HepG2 (cell line): ENCODE measurements around the gene PRKCZ. TPM values are rescaled to one million over a fixed set of nuclear protein-coding genes. Genes with fewer than 3 reads are reported as not detected.

Source experiments
- ATAC-seq: fragments of 200-7000 bp; cut with Tn5 transposase; 3 replicates; pipeline ENCODE4 v1.9.1; 2020; ENCODE audit warnings: mild to moderate bottlenecking, moderate library complexity
- BruUV-seq: library from RNA; stranded (reverse); fragments of 400-500 nt; replicated peaks from 2 replicates; lab custom pipeline; 2021; lab: Mats Ljungman, UMichigan
- CTCF ChIA-PET: fragments of 300-600 bp; formaldehyde crosslinking; extraction: SDS; loops from one replicate; lab custom pipeline; 2021; ENCODE audit warnings: low total read pairs, inconsistent platforms, low intra/inter-chr PET ratio; lab: Yijun Ruan, JAX
- POLR2A ChIA-PET: fragments of 350-600 bp; sonication (Branson Sonifier 250); formaldehyde crosslinking; loops from one replicate; lab custom pipeline; 2020; ENCODE audit warnings: antibody characterized with exemption, inconsistent platforms; lab: Yijun Ruan, JAX
- DNase-seq: peaks from one replicate; pipeline ENCODE4 v3.0.0-alpha.2; 2015; ENCODE audit warnings: low spot score
- FAIRE-seq: peaks from 3 replicates; lab custom pipeline; 2011; peaks lifted over from hg19 to GRCh38; lab: Jason Lieb, UNC
- H2AFZ ChIP-seq: one replicate; pipeline ENCODE4 v1.6.1; 2011; ENCODE audit warnings: low read length, inconsistent platforms
- H3K27ac ChIP-seq: fragments of 300-600 bp; 3 replicates; pipeline ENCODE4 v1.8.0; 2011; ENCODE audit warnings: mixed run types, mild to moderate bottlenecking, mixed read lengths, low read length, inconsistent platforms; ENCODE audit not compliant: insufficient read depth; ENCODE audit errors: extremely low read length
- H3K27me3 ChIP-seq, 2 experiments: fragments of 200-600 bp in 1 of 2; 2 replicates in 1 of 2; 3 replicates in 1 of 2; pipeline versions ENCODE4 v1.6.0 to v1.8.0; 2011; ENCODE audit warnings: low read length in 2 of 2, mild to moderate bottlenecking in 2 of 2, moderate library complexity in 2 of 2, inconsistent platforms in 1 of 2; ENCODE audit not compliant: insufficient read depth in 2 of 2, control insufficient read depth in 1 of 2
- H3K36me3 ChIP-seq, 2 experiments: fragments of 200-600 bp in 1 of 2; replicated peaks in 1 of 2; 2 replicates in 1 of 2; 3 replicates in 1 of 2; pipeline versions ENCODE4 v1.5.1 to v1.8.0; 2011; ENCODE audit warnings: low read length in 2 of 2, inconsistent platforms in 1 of 2; ENCODE audit not compliant: insufficient read depth in 2 of 2, control insufficient read depth in 1 of 2
- H3K4me1 ChIP-seq: 2 replicates; pipeline ENCODE4 v1.5.1; 2012; ENCODE audit warnings: low read length, inconsistent platforms; ENCODE audit not compliant: insufficient read depth
- H3K4me2 ChIP-seq: 2 replicates; pipeline ENCODE4 v1.6.0; 2011; ENCODE audit warnings: low read depth, low read length, inconsistent platforms
- H3K4me3 ChIP-seq, 3 experiments: fragments of 200-600 bp in 1 of 3; sonication (generic), shearing (Covaris generic) in 1 of 3; replicated peaks in 1 of 3; 2 replicates each; pipeline ENCODE4 v1.5.1; 2011 to 2016; ENCODE audit warnings: low read length in 3 of 3, inconsistent platforms in 2 of 3, low read depth in 2 of 3, mild to moderate bottlenecking in 2 of 3, control low read depth in 1 of 3, mixed read lengths in 1 of 3; ENCODE audit not compliant: insufficient read depth in 1 of 3
- H3K79me2 ChIP-seq: one replicate; pipeline ENCODE4 v1.6.1; 2011; ENCODE audit warnings: low read length, inconsistent platforms; ENCODE audit not compliant: insufficient read depth
- H3K9ac ChIP-seq: 2 replicates; pipeline ENCODE4 v1.6.0; 2011; ENCODE audit warnings: mild to moderate bottlenecking, low read depth, low read length, inconsistent platforms; ENCODE audit not compliant: insufficient read depth
- H3K9me3 ChIP-seq: 2 replicates; pipeline ENCODE4 v1.5.1; 2012; ENCODE audit warnings: mild to moderate bottlenecking, low read length
- H4K20me1 ChIP-seq: 2 replicates; pipeline ENCODE4 v1.6.0; 2011; ENCODE audit warnings: inconsistent platforms, mild to moderate bottlenecking, low read length, moderate library complexity; ENCODE audit not compliant: insufficient read depth
- KDM5A ChIP-seq: fragments of 200-600 bp; sonication (generic); IDR thresholded peaks from 2 replicates; pipeline ENCODE4 v1.7.0; 2018; ENCODE audit warnings: antibody characterized with exemption, mild to moderate bottlenecking, low read length, borderline replicate concordance
- MAFG ChIP-seq: sonication (generic); formaldehyde crosslinking; IDR thresholded peaks from 2 replicates; pipeline ENCODE4 v1.5.1; 2020; ENCODE audit warnings: mild to moderate bottlenecking, missing genetic modification reagents
- RAD51 ChIP-seq: fragments of 450-650 bp; IDR thresholded peaks from 2 replicates; pipeline ENCODE4 v1.6.1; 2016; ENCODE audit warnings: borderline replicate concordance
- ZFP82 ChIP-seq: sonication (generic); formaldehyde crosslinking; IDR thresholded peaks from 2 replicates; pipeline ENCODE4 v1.5.1; 2020; ENCODE audit warnings: mild to moderate bottlenecking, missing genetic modification reagents, borderline replicate concordance
- ZNF10 ChIP-seq: sonication (generic); formaldehyde crosslinking; IDR thresholded peaks from 2 replicates; pipeline ENCODE4 v1.4.0; 2020; ENCODE audit warnings: mild to moderate bottlenecking, low read depth, missing genetic modification reagents, borderline replicate concordance
- ZNF329 ChIP-seq: sonication (generic); formaldehyde crosslinking; IDR thresholded peaks from 2 replicates; pipeline ENCODE4 v1.9.0; 2021; ENCODE audit warnings: low read depth, mild to moderate bottlenecking, missing genetic modification reagents
- ZNF354B ChIP-seq: sonication (generic); formaldehyde crosslinking; IDR thresholded peaks from 2 replicates; pipeline ENCODE4 v1.8.0; 2022; ENCODE audit warnings: mild to moderate bottlenecking, missing genetic modification reagents
- ZNF775 ChIP-seq: sonication (generic); formaldehyde crosslinking; IDR thresholded peaks from 2 replicates; pipeline ENCODE4 v1.4.0; 2020; ENCODE audit warnings: missing genetic modification reagents, mild to moderate bottlenecking, moderate library complexity, borderline replicate concordance
- ZNF816 ChIP-seq: sonication (generic); formaldehyde crosslinking; IDR thresholded peaks from 2 replicates; pipeline ENCODE4 v1.8.0; 2022; ENCODE audit warnings: missing genetic modification reagents, mild to moderate bottlenecking, borderline replicate concordance
- ZNF891 ChIP-seq: sonication (generic); formaldehyde crosslinking; IDR thresholded peaks from 2 replicates; pipeline ENCODE4 v1.5.0; 2020; ENCODE audit warnings: mild to moderate bottlenecking, missing genetic modification reagents
- WGBS: methylation state at CpG from one replicate; pipeline ENCODE4 v1.1.6; 2017; ENCODE audit warnings: low lambda C conversion rate; 5-methylcytosine and 5-hydroxymethylcytosine counted together
- in situ Hi-C: cut with HindIII; loops from 2 replicates; pipeline ENCODE4 v1.10.0; 2017; ENCODE audit warnings: low pct_unique_long_range_greater_than_20kb; ENCODE audit not compliant: extremely low pct_ligation_motif_present
- intact Hi-C: fragments of 100-400 bp; cut with micrococcal nuclease; formaldehyde crosslinking; loops from one replicate; pipeline ENCODE4 v1.10.0; 2022; ENCODE audit not compliant: unreplicated experiment
- polyA plus RNA-seq, 8 experiments: library from polyadenylated mRNA; depleted of rRNA in 3 of 8; stranded (reverse) in 7 of 8; unstranded in 1 of 8; fragments of >200 nt; fragmentation: Illumina TruSeq in 4 of 8; extraction: Trizol in 4 of 8; gene quantifications; 2 replicates each; pipeline versions ENCODE4 v1.2.1 to v1.2.3, GENCODE V29; 2011 to 2016; ENCODE audit warnings: low read depth in 4 of 8, missing spikeins in 1 of 8, mixed read lengths in 1 of 8; ENCODE audit not compliant: insufficient read depth in 1 of 8
- total RNA-seq, 5 experiments: library from RNA; depleted of rRNA; stranded (reverse); fragments of >200 nt; fragmentation: Illumina TruSeq; extraction: Trizol; gene quantifications; 2 replicates each; pipeline ENCODE4 v1.2.3, GENCODE V29; 2016; ENCODE audit warnings: low read depth in 1 of 5
- TF ChIP-seq, protein P1 (sequence below): sonication (generic); formaldehyde crosslinking; IDR thresholded peaks from 2 replicates; pipeline ENCODE4 v1.5.1; 2020; ENCODE audit warnings: missing genetic modification reagents, mild to moderate bottlenecking, borderline replicate concordance
- TF ChIP-seq, protein P2 (sequence below): sonication (generic); formaldehyde crosslinking; IDR thresholded peaks from 2 replicates; pipeline ENCODE4; 2020; ENCODE audit warnings: missing genetic modification reagents, mild to moderate bottlenecking, borderline replicate concordance
- TF ChIP-seq, protein P3 (sequence below), 2 experiments: IDR thresholded peaks; 2 replicates each; pipeline ENCODE4 v1.6.1; 2011 to 2012; ENCODE audit warnings: low read length in 2 of 2, borderline replicate concordance in 1 of 2, low read depth in 1 of 2, mild to moderate bottlenecking in 1 of 2, moderate library complexity in 1 of 2

Gene PRKCZ
- total and polyA plus RNA-seq, 2 of the 13 experiments (the other 11 are each of a cell fraction or from before 2014, with no cell fraction given): 34.7 to 85.2 TPM

DNA sequence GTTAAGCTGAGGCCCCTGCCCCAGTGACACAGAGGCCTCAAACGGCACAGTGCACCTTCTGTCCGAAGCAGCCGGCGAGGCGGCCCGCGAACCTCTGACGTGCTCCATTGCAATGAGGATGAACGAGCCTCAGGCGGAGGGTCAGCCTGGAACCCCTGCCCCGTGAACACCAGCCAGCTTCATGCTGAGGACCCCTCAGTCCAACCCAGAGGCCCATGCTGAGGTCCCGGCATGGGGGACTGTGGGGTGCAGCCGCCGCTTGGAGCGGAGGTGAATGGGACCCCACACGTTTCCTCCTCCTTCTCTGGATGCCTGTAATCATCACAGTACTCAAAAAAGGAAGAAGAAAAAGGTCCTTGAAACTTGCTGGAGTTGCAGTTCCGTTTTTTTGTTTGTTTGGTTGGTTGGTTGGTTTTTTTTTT is 62.1 kb downstream of the PRKCZ start:
- Histone ChIP-seq H3K27ac (no peak overlapping the region), H3K4me3 (no peak overlapping the region), H3K9me3 (no peaks in the 10 kb centered on the region), H2AFZ (no peak overlapping the region), H4K20me1 (no peaks in the 10 kb centered on the region), H3K27me3 (no peaks in the 10 kb centered on the region), H3K4me1 (no peaks in the 10 kb centered on the region), H3K79me2 (no peaks in the 10 kb centered on the region), H3K9ac (no peak overlapping the region), H3K4me2 (no peak overlapping the region), H3K36me3 (peaks cover 0 to 1% of the 10 kb centered on the region in 2 experiments; a peak in 3 of 5 replicates)
- intact Hi-C loops: no loop called here
- no peak for DNase-seq
- FAIRE-seq: no peak
- 78% methylated on average over 5 of the region's 17 CpGs for WGBS
- ChIA-PET POLR2A (no interaction called here), CTCF (no interaction called here)
- BruUV-seq: no TSS peak
- no peak for ATAC-seq
- in situ Hi-C loops: no loop called here
- no peak for TF ChIP-seq RAD51
- no peak for TF ChIP-seq ZNF354B (CRISPR knock-in tag)
- TF ChIP-seq ZNF10 (CRISPR knock-in tag): no peak
- TF ChIP-seq, protein P1, sequence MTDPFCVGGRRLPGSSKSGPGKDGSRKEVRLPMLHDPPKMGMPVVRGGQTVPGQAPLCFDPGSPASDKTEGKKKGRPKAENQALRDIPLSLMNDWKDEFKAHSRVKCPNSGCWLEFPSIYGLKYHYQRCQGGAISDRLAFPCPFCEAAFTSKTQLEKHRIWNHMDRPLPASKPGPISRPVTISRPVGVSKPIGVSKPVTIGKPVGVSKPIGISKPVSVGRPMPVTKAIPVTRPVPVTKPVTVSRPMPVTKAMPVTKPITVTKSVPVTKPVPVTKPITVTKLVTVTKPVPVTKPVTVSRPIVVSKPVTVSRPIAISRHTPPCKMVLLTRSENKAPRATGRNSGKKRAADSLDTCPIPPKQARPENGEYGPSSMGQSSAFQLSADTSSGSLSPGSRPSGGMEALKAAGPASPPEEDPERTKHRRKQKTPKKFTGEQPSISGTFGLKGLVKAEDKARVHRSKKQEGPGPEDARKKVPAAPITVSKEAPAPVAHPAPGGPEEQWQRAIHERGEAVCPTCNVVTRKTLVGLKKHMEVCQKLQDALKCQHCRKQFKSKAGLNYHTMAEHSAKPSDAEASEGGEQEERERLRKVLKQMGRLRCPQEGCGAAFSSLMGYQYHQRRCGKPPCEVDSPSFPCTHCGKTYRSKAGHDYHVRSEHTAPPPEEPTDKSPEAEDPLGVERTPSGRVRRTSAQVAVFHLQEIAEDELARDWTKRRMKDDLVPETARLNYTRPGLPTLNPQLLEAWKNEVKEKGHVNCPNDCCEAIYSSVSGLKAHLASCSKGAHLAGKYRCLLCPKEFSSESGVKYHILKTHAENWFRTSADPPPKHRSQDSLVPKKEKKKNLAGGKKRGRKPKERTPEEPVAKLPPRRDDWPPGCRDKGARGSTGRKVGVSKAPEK (CRISPR knock-in tag): no peak
- TF ChIP-seq, protein P2, sequence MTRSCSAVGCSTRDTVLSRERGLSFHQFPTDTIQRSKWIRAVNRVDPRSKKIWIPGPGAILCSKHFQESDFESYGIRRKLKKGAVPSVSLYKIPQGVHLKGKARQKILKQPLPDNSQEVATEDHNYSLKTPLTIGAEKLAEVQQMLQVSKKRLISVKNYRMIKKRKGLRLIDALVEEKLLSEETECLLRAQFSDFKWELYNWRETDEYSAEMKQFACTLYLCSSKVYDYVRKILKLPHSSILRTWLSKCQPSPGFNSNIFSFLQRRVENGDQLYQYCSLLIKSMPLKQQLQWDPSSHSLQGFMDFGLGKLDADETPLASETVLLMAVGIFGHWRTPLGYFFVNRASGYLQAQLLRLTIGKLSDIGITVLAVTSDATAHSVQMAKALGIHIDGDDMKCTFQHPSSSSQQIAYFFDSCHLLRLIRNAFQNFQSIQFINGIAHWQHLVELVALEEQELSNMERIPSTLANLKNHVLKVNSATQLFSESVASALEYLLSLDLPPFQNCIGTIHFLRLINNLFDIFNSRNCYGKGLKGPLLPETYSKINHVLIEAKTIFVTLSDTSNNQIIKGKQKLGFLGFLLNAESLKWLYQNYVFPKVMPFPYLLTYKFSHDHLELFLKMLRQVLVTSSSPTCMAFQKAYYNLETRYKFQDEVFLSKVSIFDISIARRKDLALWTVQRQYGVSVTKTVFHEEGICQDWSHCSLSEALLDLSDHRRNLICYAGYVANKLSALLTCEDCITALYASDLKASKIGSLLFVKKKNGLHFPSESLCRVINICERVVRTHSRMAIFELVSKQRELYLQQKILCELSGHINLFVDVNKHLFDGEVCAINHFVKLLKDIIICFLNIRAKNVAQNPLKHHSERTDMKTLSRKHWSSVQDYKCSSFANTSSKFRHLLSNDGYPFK (CRISPR knock-in tag): no peak
- TF ChIP-seq, protein P3, sequence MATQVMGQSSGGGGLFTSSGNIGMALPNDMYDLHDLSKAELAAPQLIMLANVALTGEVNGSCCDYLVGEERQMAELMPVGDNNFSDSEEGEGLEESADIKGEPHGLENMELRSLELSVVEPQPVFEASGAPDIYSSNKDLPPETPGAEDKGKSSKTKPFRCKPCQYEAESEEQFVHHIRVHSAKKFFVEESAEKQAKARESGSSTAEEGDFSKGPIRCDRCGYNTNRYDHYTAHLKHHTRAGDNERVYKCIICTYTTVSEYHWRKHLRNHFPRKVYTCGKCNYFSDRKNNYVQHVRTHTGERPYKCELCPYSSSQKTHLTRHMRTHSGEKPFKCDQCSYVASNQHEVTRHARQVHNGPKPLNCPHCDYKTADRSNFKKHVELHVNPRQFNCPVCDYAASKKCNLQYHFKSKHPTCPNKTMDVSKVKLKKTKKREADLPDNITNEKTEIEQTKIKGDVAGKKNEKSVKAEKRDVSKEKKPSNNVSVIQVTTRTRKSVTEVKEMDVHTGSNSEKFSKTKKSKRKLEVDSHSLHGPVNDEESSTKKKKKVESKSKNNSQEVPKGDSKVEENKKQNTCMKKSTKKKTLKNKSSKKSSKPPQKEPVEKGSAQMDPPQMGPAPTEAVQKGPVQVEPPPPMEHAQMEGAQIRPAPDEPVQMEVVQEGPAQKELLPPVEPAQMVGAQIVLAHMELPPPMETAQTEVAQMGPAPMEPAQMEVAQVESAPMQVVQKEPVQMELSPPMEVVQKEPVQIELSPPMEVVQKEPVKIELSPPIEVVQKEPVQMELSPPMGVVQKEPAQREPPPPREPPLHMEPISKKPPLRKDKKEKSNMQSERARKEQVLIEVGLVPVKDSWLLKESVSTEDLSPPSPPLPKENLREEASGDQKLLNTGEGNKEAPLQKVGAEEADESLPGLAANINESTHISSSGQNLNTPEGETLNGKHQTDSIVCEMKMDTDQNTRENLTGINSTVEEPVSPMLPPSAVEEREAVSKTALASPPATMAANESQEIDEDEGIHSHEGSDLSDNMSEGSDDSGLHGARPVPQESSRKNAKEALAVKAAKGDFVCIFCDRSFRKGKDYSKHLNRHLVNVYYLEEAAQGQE (IDR thresholded peaks at IDR 0.05; ENCODE audit: borderline replicate concordance in 1 of 2, low read depth in 1 of 2, low read length in 2 of 2): no peak
- no peak for TF ChIP-seq ZNF891
- TF ChIP-seq ZNF816: no peak
- no peak for TF ChIP-seq KDM5A
- no peak for TF ChIP-seq ZNF775
- no peak for TF ChIP-seq ZFP82
- TF ChIP-seq ZNF329 (CRISPR knock-in tag): no peak
- TF ChIP-seq MAFG (CRISPR knock-in tag): no peak
